Large intestine (tissue), 3 donors: ENCODE data around the gene THBS3. TPM values are rescaled to one million over a fixed set of nuclear protein-coding genes. Genes with fewer than 3 reads are reported as not detected.

ENCODE experiments used
- DNase-seq, 2 donors: peaks; one replicate each; pipeline versions ENCODE4 v3.0.0 to v3.0.0-alpha.2; 2013
- H3K27ac ChIP-seq: one replicate; pipeline ENCODE4 v1.5.1; 2013; ENCODE audit warnings: low read length
- H3K27me3 ChIP-seq: 2 replicates; pipeline ENCODE4 v1.6.1; 2013; ENCODE audit warnings: low read length; ENCODE audit not compliant: control insufficient read depth, insufficient read depth
- H3K36me3 ChIP-seq: 2 replicates; pipeline ENCODE4 v1.6.1; 2013; ENCODE audit warnings: low read length; ENCODE audit not compliant: control insufficient read depth, insufficient read depth
- H3K4me1 ChIP-seq: one replicate; pipeline ENCODE4 v1.6.1; 2013; ENCODE audit warnings: low read length; ENCODE audit not compliant: control insufficient read depth, insufficient read depth
- H3K4me3 ChIP-seq: one replicate; pipeline ENCODE4 v1.5.1; 2013; ENCODE audit warnings: low read length
- H3K9me3 ChIP-seq: one replicate; pipeline ENCODE4 v1.6.1; 2013; ENCODE audit warnings: mild to moderate bottlenecking, low read depth, low read length, moderate library complexity; ENCODE audit not compliant: control insufficient read depth
- WGBS: methylation state at CpG from one replicate; pipeline ENCODE4 v1.1.5; 2013; ENCODE audit warnings: low lambda C conversion rate; ENCODE audit not compliant: insufficient coverage; 5-methylcytosine and 5-hydroxymethylcytosine counted together
- polyA plus RNA-seq: library from polyadenylated mRNA; unstranded; fragments of 120-200 nt; gene quantifications from one replicate; pipeline ENCODE4 v1.2.1, GENCODE V29; 2013

The THBS3 gene
- polyA plus RNA-seq, 1 donor: 40.9 TPM

- no peaks in the 10 kb centered on the region for H3K27me3 ChIP-seq
- WGBS: no CpG with 5 or more reads among the region's 64 CpGs
- H3K36me3 ChIP-seq: peaks cover 8% of the 10 kb centered on the region
- H3K4me3 ChIP-seq: peak within 1 kb of the TSS; percentile 85
- H3K4me1 ChIP-seq: peaks cover 26% of the 10 kb centered on the region
- H3K27ac ChIP-seq: peak within 1 kb of the TSS; percentile 96
- peak; percentile 81 to 88 for DNase-seq
- no peaks in the 10 kb centered on the region for H3K9me3 ChIP-seq
Measured at GRCh38 chr1:155208541-155209311, 1.0 kb upstream of the THBS3 start, which contains the start of gene MTX1. TSS of gene MTX1 (plus strand) at chr1:155208695. CDS start at chr1:155208805, 110 bp downstream.

DNA sequence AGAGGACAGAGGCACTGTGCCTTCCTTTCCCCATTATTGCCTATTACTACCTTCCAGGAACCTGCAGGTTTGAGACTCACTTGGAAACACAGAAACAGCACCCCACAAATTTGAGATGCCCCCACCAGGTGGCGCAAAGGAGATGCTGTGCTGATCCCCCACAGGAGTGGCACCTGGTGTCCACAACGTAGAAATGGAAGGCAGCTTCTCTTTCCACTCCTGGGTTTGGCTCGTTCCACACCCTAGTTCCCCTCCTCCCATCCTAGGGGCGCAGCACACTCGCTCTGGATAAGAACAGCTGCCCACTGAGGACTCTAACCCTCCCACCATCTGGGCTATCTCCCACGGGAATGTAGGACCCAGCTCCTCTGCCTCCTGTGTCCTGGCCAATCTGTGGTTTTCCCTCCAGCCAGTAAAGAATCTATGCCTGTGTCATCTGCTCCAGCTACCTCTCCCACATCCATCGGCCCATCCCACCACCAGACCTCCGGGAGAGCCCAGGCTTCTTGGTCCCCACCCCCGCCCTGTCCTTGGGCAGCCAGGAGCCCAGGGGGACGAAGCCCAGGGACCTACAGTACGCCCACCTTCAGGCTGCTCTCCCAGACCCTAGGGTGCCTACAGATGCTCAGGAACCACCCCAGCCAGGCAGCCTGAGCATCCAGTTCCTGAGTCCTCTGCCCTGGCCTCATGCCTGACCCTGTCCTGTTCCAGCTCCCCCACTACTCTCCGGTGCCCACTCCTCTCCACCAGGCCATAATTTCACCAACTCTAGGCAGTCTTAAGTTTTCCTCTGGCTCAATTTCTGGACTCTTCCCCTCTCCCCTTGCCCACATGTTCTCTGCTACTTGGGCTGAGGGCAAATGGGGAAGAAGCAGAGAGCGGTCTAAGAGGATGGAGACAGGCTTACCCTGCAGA, 549 bp downstream of the THBS3 start:
- no peaks in the 10 kb centered on the region for H3K27me3 ChIP-seq
- H3K36me3 ChIP-seq: peaks cover 8% of the 10 kb centered on the region
- peak overlapping the region; percentile 96 for H3K27ac ChIP-seq
- peaks cover 26% of the 10 kb centered on the region for H3K4me1 ChIP-seq
- H3K4me3 ChIP-seq: peak overlapping the region; percentile 27
- H3K9me3 ChIP-seq: no peaks in the 10 kb centered on the region
- peak; percentile 72 to 80 for DNase-seq
- WGBS: 20% methylated on average over 1 of the region's 13 CpGs

DNA sequence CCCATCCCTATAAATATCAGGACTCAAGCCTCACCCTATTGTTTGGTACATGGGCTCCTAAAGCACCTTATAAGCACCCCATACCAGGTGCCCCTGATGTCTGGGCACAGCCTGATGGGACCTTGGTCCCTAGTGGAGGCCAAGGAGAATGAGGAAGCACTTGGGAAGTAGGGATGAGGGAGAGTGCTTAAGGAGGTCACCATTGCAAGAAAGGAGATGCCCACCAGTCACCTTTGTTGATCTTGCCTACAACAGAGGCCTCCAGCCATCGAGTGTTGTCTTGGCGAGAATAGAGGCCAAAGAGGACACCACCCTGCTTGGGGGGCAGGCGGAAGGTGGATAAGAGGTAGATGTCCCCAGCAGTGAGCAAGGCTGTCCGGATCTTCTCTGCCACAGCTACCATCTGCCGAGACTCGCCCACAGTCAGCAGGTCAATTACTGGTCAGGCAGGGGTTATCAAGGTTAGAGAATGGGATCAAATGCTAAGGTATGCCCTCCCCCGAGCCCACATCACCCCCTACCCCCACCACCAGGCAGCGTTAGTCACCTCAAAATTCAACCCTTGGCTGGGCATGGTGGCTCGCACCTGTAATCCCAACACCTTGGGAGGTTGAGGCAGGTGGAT, 1.6 kb downstream of the THBS3 start:
- peaks cover 3% of the 10 kb centered on the region for H3K36me3 ChIP-seq
- no peaks in the 10 kb centered on the region for H3K27me3 ChIP-seq
- H3K27ac ChIP-seq: no peak overlapping the region
- no peak overlapping the region for H3K4me3 ChIP-seq
- no peak for DNase-seq
- H3K4me1 ChIP-seq: peaks cover 26% of the 10 kb centered on the region
- WGBS: no CpG with 5 or more reads among the region's 9 CpGs
- no peaks in the 10 kb centered on the region for H3K9me3 ChIP-seq

- no peaks in the 10 kb centered on the region for H3K9me3 ChIP-seq
- H3K36me3 ChIP-seq: peaks cover 8% of the 10 kb centered on the region
- H3K27me3 ChIP-seq: no peaks in the 10 kb centered on the region
- H3K4me1 ChIP-seq: peaks cover 22% of the 10 kb centered on the region
- H3K27ac ChIP-seq: no peak overlapping the region
- H3K4me3 ChIP-seq: no peak overlapping the region
- WGBS: no CpG with 5 or more reads among the region's 14 CpGs
- no peak for DNase-seq
Measured at GRCh38 chr1:155205035-155205434, 2.7 kb downstream of the THBS3 start.

- Histone ChIP-seq H3K9me3 (no peaks in the 10 kb centered on the region), H3K4me1 (peaks cover 13% of the 10 kb centered on the region), H3K36me3 (peaks cover 14% of the 10 kb centered on the region), H3K27ac (no peak overlapping the region), H3K4me3 (no peak overlapping the region), H3K27me3 (no peaks in the 10 kb centered on the region)
- no peak for DNase-seq
- WGBS: no CpG with 5 or more reads among the region's 19 CpGs
Measured at GRCh38 chr1:155202731-155203515, 4.8 kb downstream of the THBS3 start.

DNA sequence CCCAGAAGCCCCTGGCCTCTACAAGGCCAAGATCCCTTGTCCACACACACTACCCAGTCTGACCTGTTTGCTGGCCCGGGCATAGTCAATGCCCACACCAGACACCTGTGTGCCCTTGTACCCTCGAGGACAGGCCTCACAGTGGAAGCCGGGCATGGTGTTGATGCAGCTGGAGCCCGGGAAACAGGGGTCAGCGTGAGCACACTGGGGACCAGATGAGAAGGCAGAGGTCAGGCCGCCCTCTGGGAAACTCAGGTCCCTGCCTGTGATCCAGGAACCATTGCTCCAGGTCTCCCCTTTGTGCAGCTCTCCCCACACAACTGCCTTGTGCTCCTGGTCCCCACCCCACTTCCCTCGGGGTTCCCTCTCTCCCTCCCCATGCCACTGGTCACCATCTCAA, 5.5 kb downstream of the THBS3 start:
- DNase-seq: no peak
- no peak overlapping the region for H3K27ac ChIP-seq
- no peaks in the 10 kb centered on the region for H3K27me3 ChIP-seq
- WGBS: no CpG with 5 or more reads among the region's 7 CpGs
- H3K4me1 ChIP-seq: peaks cover 7% of the 10 kb centered on the region
- H3K36me3 ChIP-seq: peaks cover 15% of the 10 kb centered on the region
- H3K4me3 ChIP-seq: no peak overlapping the region
- no peaks in the 10 kb centered on the region for H3K9me3 ChIP-seq

DNA sequence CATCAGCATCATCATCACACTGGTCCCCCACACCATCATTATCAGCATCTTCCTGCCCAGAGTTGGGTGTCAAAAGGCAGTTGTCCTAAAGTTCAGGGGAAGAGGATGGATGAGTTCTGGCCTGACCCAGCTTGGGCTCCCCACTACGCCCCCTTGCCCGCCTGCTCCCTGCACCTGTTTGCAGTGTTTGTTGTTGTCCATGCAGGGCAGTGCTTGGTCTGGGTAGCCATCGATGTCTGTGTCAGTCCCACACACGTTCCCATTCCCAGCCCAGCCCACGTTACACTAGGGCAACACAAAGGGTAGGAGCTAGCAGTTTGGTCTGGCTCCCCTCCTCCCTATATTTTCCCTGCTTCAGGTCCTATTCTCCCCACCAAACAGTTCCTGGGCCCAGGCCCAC, 6.8 kb downstream of the THBS3 start:
- WGBS: no CpG with 5 or more reads among the region's 5 CpGs
- no peaks in the 10 kb centered on the region for H3K9me3 ChIP-seq
- no peaks in the 10 kb centered on the region for H3K4me1 ChIP-seq
- no peak overlapping the region for H3K4me3 ChIP-seq
- H3K27me3 ChIP-seq: no peaks in the 10 kb centered on the region
- peaks cover 20% of the 10 kb centered on the region for H3K36me3 ChIP-seq
- no peak overlapping the region for H3K27ac ChIP-seq
- DNase-seq: no peak

- H3K4me3 ChIP-seq: no peak overlapping the region
- WGBS: 67% methylated on average over 1 of the region's 4 CpGs
- no peaks in the 10 kb centered on the region for H3K4me1 ChIP-seq
- no peak overlapping the region for H3K27ac ChIP-seq
- peaks cover 18% of the 10 kb centered on the region for H3K36me3 ChIP-seq
- peaks cover 8% of the 10 kb centered on the region for H3K27me3 ChIP-seq
- no peaks in the 10 kb centered on the region for H3K9me3 ChIP-seq
- DNase-seq: no peak
Measured at GRCh38 chr1:155199792-155200191, 7.9 kb downstream of the THBS3 start.

- peaks cover 17% of the 10 kb centered on the region for H3K36me3 ChIP-seq
- peaks cover 10% of the 10 kb centered on the region for H3K4me1 ChIP-seq
- H3K4me3 ChIP-seq: no peak overlapping the region
- no peak overlapping the region for H3K27ac ChIP-seq
- no CpG with 5 or more reads among the region's 3 CpGs for WGBS
- H3K27me3 ChIP-seq: peaks cover 14% of the 10 kb centered on the region
- H3K9me3 ChIP-seq: no peaks in the 10 kb centered on the region
- no peak for DNase-seq
Measured at GRCh38 chr1:155198547-155198906, 9.2 kb downstream of the THBS3 start.
